ENCODE data around the gene NLRX1.

GRCh38 chr11:119204066-119204465 lies 35.5 kb downstream of the NLRX1 start:
- TF ChIP-seq CTCF (IDR thresholded peaks at IDR 0.05; ENCODE audit: low read length) = no peak
- no peak for TF ChIP-seq EZH2phosphoT487 (IDR thresholded peaks at IDR 0.05; ENCODE audit: low read length)
- no peak for TF ChIP-seq EZH2 (optimal IDR thresholded peaks at IDR 0.05; ENCODE audit: low read depth, low read length)

Data from MM.1S (cell line).